ENCODE measurements around the gene SLC35B1. TPM values are rescaled to one million over a fixed set of nuclear protein-coding genes. Genes with fewer than 3 reads are reported as not detected.

Gene SLC35B1
- total RNA-seq, 1 experiment from 2014 or later, result 99.6 TPM

GRCh38 chr17:49670641-49671040 is 37.1 kb downstream of the SLC35B1 start:
- BruUV-seq (replicated peaks), result no TSS peak
- CTCF ChIA-PET, result interaction anchor here (0.5 to 1.0 kb wide), 3 partner anchors 25 to 1495 kb away, joined by 3 to 5 read pairs (median 5); no protein-coding TSS in a partner anchor
- H3K36me3 Mint-ChIP-seq (ENCODE audit: insufficient read depth, unreplicated experiment), result peaks cover 10% of the 10 kb centered on the region

GRCh38 chr17:49670002-49670401 is 37.8 kb downstream of the SLC35B1 start:
- ChIA-PET POLR2A (interaction anchor here (0.6 to 1.7 kb wide), 4 partner anchors 9 to 148 kb away, joined by 3 to 4 read pairs (median 3); no protein-coding TSS in a partner anchor), CTCF (interaction anchor here (0.5 to 1.0 kb wide), 3 partner anchors 95 to 1780 kb away, joined by 3 to 5 read pairs (median 3); no protein-coding TSS in a partner anchor)
- no peak overlapping the region for H3K4me3 Mint-ChIP-seq (ENCODE audit: unreplicated experiment)
- no peak overlapping the region for H3K27ac Mint-ChIP-seq (ENCODE audit: low read depth, unreplicated experiment)
- intact Hi-C loops (cut with micrococcal nuclease), result no loop called here
- no peak for DNase-seq (ENCODE audit: unreplicated experiment)
- no peak for TF ChIP-seq CTCF (IDR thresholded peaks at IDR 0.05; ENCODE audit: unreplicated experiment)
- no peaks in the 10 kb centered on the region for H3K9me3 Mint-ChIP-seq (ENCODE audit: unreplicated experiment)
- H3K4me1 Mint-ChIP-seq (ENCODE audit: insufficient read depth, unreplicated experiment), result peaks cover 8% of the 10 kb centered on the region
- H3K27me3 Mint-ChIP-seq (ENCODE audit: insufficient read depth, unreplicated experiment), result no peaks in the 10 kb centered on the region
- peaks cover 17% of the 10 kb centered on the region for H3K36me3 Mint-ChIP-seq (ENCODE audit: insufficient read depth, unreplicated experiment)
- BruUV-seq (replicated peaks), result no TSS peak

More at GRCh38 chr17:49670641-49671040, 37.1 kb downstream of the SLC35B1 start:
- peaks cover 10% of the 10 kb centered on the region for H3K4me1 Mint-ChIP-seq (ENCODE audit: insufficient read depth, unreplicated experiment)
- H3K27ac Mint-ChIP-seq (ENCODE audit: low read depth, unreplicated experiment), result no peak overlapping the region
- POLR2A ChIA-PET, result interaction anchor here (0.6 to 1.7 kb wide), 4 partner anchors 23 to 149 kb away, joined by 3 to 4 read pairs (median 3); no protein-coding TSS in a partner anchor
- TF ChIP-seq CTCF (IDR thresholded peaks at IDR 0.05; ENCODE audit: unreplicated experiment), result no peak
- intact Hi-C loops (cut with micrococcal nuclease), result no loop called here
- no peaks in the 10 kb centered on the region for H3K27me3 Mint-ChIP-seq (ENCODE audit: insufficient read depth, unreplicated experiment)
- DNase-seq (ENCODE audit: unreplicated experiment), result no peak
- H3K4me3 Mint-ChIP-seq (ENCODE audit: unreplicated experiment), result no peak overlapping the region
- no peaks in the 10 kb centered on the region for H3K9me3 Mint-ChIP-seq (ENCODE audit: unreplicated experiment)

- no peak for TF ChIP-seq CTCF (IDR thresholded peaks at IDR 0.05; ENCODE audit: unreplicated experiment)
- POLR2A ChIA-PET, result no interaction called here
- H3K27ac Mint-ChIP-seq (ENCODE audit: low read depth, unreplicated experiment), result no peak overlapping the region
- H3K27me3 Mint-ChIP-seq (ENCODE audit: insufficient read depth, unreplicated experiment), result no peaks in the 10 kb centered on the region
- H3K9me3 Mint-ChIP-seq (ENCODE audit: unreplicated experiment), result no peaks in the 10 kb centered on the region
- H3K4me1 Mint-ChIP-seq (ENCODE audit: insufficient read depth, unreplicated experiment), result no peaks in the 10 kb centered on the region
- intact Hi-C loops (cut with micrococcal nuclease), result no loop called here
- peaks cover 22% of the 10 kb centered on the region for H3K36me3 Mint-ChIP-seq (ENCODE audit: insufficient read depth, unreplicated experiment)
- CTCF ChIA-PET, result no interaction called here
- no peak overlapping the region for H3K4me3 Mint-ChIP-seq (ENCODE audit: unreplicated experiment)
- no peak for DNase-seq (ENCODE audit: unreplicated experiment)
- no TSS peak for BruUV-seq (replicated peaks)
These were observed 39.9 kb downstream of the SLC35B1 start for GRCh38 chr17:49667854-49668253.

GRCh38 chr17:49664706-49665211 is 43.0 kb downstream of the SLC35B1 start:
- no peak for TF ChIP-seq CTCF (IDR thresholded peaks at IDR 0.05; ENCODE audit: unreplicated experiment)
- Mint-ChIP-seq H3K27me3 (ENCODE audit: insufficient read depth, unreplicated experiment) (no peaks in the 10 kb centered on the region), H3K4me3 (ENCODE audit: unreplicated experiment) (no peak overlapping the region), H3K27ac (ENCODE audit: low read depth, unreplicated experiment) (no peak overlapping the region), H3K9me3 (ENCODE audit: unreplicated experiment) (no peaks in the 10 kb centered on the region), H3K36me3 (ENCODE audit: insufficient read depth, unreplicated experiment) (peaks cover 26% of the 10 kb centered on the region), H3K4me1 (ENCODE audit: insufficient read depth, unreplicated experiment) (peaks cover 6% of the 10 kb centered on the region)
- POLR2A ChIA-PET, result interaction anchor here (0.7 to 0.9 kb wide), 2 partner anchors 13 to 14 kb away, joined by 3 to 5 read pairs; partner anchors contain the start of gene SPOP
- DNase-seq (ENCODE audit: unreplicated experiment), result no peak
- intact Hi-C loops (cut with micrococcal nuclease), result no loop called here
- BruUV-seq (replicated peaks), result no TSS peak
- CTCF ChIA-PET, result interaction anchor here (0.6 kb wide), 1 partner anchor 230 kb away, joined by 3 read pairs; no protein-coding TSS in a partner anchor

Data from MCF 10A (cell line).